CD14-positive monocyte (primary cell): ENCODE results near the gene SPRING1. TPM values are rescaled to one million over a fixed set of nuclear protein-coding genes. Genes with fewer than 3 reads are reported as not detected.

Experiments used
- DNase-seq, 3 donors: peaks; one replicate each; pipeline ENCODE4 v3.0.0-alpha.2; 2011 to 2022
- H2AFZ ChIP-seq: 2 replicates; pipeline ENCODE4 v1.6.0; 2012; ENCODE audit warnings: mild to moderate bottlenecking, low read depth, low read length, inconsistent platforms; ENCODE audit not compliant: insufficient read depth, poor library complexity, severe bottlenecking
- H3K27ac ChIP-seq, 2 donors: 1 replicate in 1 of 2; 2 replicates in 1 of 2; pipeline ENCODE4 v1.5.1; 2012 to 2013; ENCODE audit warnings: low read length in 2 of 2, control low read depth in 1 of 2, inconsistent platforms in 1 of 2, low read depth in 1 of 2, mild to moderate bottlenecking in 1 of 2
- H3K27me3 ChIP-seq, 2 donors: one replicate each; pipeline versions ENCODE4 v1.6.0 to v1.6.1; 2011 to 2013; ENCODE audit warnings: low read length in 2 of 2; ENCODE audit not compliant: control insufficient read depth in 2 of 2, insufficient read depth in 2 of 2
- H3K36me3 ChIP-seq, 2 donors: replicated peaks in 1 of 2; 1 replicate in 1 of 2; 2 replicates in 1 of 2; pipeline versions ENCODE4 v1.5.1 to v1.6.1; 2012 to 2013; ENCODE audit warnings: low read length in 2 of 2, control low read depth in 1 of 2, inconsistent platforms in 1 of 2, mild to moderate bottlenecking in 1 of 2; ENCODE audit not compliant: insufficient read depth in 2 of 2, control insufficient read depth in 1 of 2
- H3K4me1 ChIP-seq, 2 donors: 1 replicate in 1 of 2; 2 replicates in 1 of 2; pipeline versions ENCODE4 v1.5.1 to v1.6.1; 2012 to 2013; ENCODE audit warnings: low read length in 2 of 2, control low read depth in 1 of 2, inconsistent platforms in 1 of 2, mild to moderate bottlenecking in 1 of 2, moderate library complexity in 1 of 2; ENCODE audit not compliant: insufficient read depth in 2 of 2, control insufficient read depth in 1 of 2
- H3K4me2 ChIP-seq: replicated peaks from 2 replicates; pipeline ENCODE3; 2012; ENCODE audit warnings: low read length, moderate library complexity, mild to moderate bottlenecking; ENCODE audit not compliant: poor library complexity, severe bottlenecking; ENCODE audit errors: extremely low read depth
- H3K4me3 ChIP-seq, 3 experiments: fragments of 200-600 bp in 1 of 3; sonication (generic) in 1 of 3; replicated peaks in 1 of 3; 1 replicate in 2 of 3; 2 replicates in 1 of 3; pipeline ENCODE4 v1.5.1; 2011 to 2013; ENCODE audit warnings: low read length in 3 of 3, mild to moderate bottlenecking in 3 of 3, control low read depth in 2 of 3, low read depth in 2 of 3, inconsistent platforms in 1 of 3, moderate library complexity in 1 of 3
- H3K79me2 ChIP-seq: 2 replicates; pipeline ENCODE4 v1.6.0; 2012; ENCODE audit warnings: mild to moderate bottlenecking, control low read depth, inconsistent platforms, low read length, moderate library complexity; ENCODE audit not compliant: insufficient read depth
- H3K9ac ChIP-seq: 2 replicates; pipeline ENCODE4 v1.6.0; 2017; ENCODE audit warnings: low read length, mild to moderate bottlenecking; ENCODE audit not compliant: insufficient read depth, poor library complexity, severe bottlenecking
- H3K9me3 ChIP-seq, 2 donors: replicated peaks in 1 of 2; 1 replicate in 1 of 2; 2 replicates in 1 of 2; pipeline versions ENCODE4 v1.5.1 to v1.6.1; 2012 to 2013; ENCODE audit warnings: low read length in 2 of 2, control low read depth in 1 of 2; ENCODE audit not compliant: control insufficient read depth in 1 of 2, insufficient read depth in 1 of 2
- H4K20me1 ChIP-seq: 2 replicates; pipeline ENCODE4 v1.6.0; 2012; ENCODE audit warnings: mild to moderate bottlenecking, low read length, control low read depth, moderate library complexity; ENCODE audit not compliant: insufficient read depth
- H3K27ac Mint-ChIP-seq, 7 donors: one replicate each; pipeline ENCODE4 v1.8.0; 2020; ENCODE audit warnings: mild to moderate bottlenecking in 7 of 7, mixed read lengths in 7 of 7, moderate library complexity in 6 of 7, inconsistent platforms in 2 of 7
- H3K27me3 Mint-ChIP-seq, 3 donors: one replicate each; pipeline ENCODE4 v1.8.0; 2021 to 2022; ENCODE audit warnings: low read depth in 3 of 3, mild to moderate bottlenecking in 3 of 3, mixed read lengths in 3 of 3, moderate library complexity in 3 of 3, inconsistent platforms in 1 of 3
- H3K36me3 Mint-ChIP-seq, 2 donors: one replicate each; pipeline ENCODE4 v1.8.0; 2020; ENCODE audit warnings: mixed read lengths in 2 of 2, inconsistent platforms in 1 of 2, mild to moderate bottlenecking in 1 of 2
- H3K4me1 Mint-ChIP-seq: one replicate; pipeline ENCODE4 v1.8.0; 2020; ENCODE audit warnings: mild to moderate bottlenecking, mixed read lengths
- H3K4me3 Mint-ChIP-seq, 2 donors: one replicate each; pipeline ENCODE4 v1.8.0; 2020; ENCODE audit warnings: mild to moderate bottlenecking in 2 of 2, mixed read lengths in 2 of 2, moderate library complexity in 1 of 2
- H3K9me3 Mint-ChIP-seq, 7 donors: one replicate each; pipeline ENCODE4 v1.8.0; 2020 to 2022; ENCODE audit warnings: mixed read lengths in 7 of 7, mild to moderate bottlenecking in 6 of 7, moderate library complexity in 6 of 7, inconsistent platforms in 2 of 7
- WGBS: methylation state at CpG from one replicate; pipeline ENCODE4 v1.1.5; 2013; ENCODE audit warnings: missing lambda C conversion rate; ENCODE audit not compliant: insufficient coverage; 5-methylcytosine and 5-hydroxymethylcytosine counted together
- intact Hi-C, 2 donors: fragments of 100-400 bp; cut with micrococcal nuclease; formaldehyde crosslinking; loops; one replicate each; pipeline versions ENCODE4 v1.15.0 to v1.15.1; 2023
- polyA plus RNA-seq, 3 donors: library from polyadenylated mRNA; depleted of rRNA in 1 of 3; unstranded in 2 of 3; stranded (reverse) in 1 of 3; fragments of 300-500 nt in 2 of 3; fragments of >200 nt in 1 of 3; fragmentation: Illumina TruSeq in 2 of 3; gene quantifications; 1 replicate in 2 of 3; 2 replicates in 1 of 3; pipeline ENCODE4 v1.2.3, GENCODE V29; 2012 to 2021
- TF ChIP-seq, protein P1 (sequence below): fragments of 200-600 bp; IDR thresholded peaks from one replicate; pipeline ENCODE4 v1.8.0; 2022; ENCODE audit warnings: antibody characterized with exemption, mild to moderate bottlenecking

Gene SPRING1
- polyA plus RNA-seq, 3 donors, result 6.3 to 19.3 (median 15.6) TPM

GRCh38 chr12:116698116-116698515 lies 39.8 kb downstream of the SPRING1 start:
- Mint-ChIP-seq H3K27ac (no peak overlapping the region), H3K9me3 (no peaks in the 10 kb centered on the region), H3K4me1 (peaks cover 33% of the 10 kb centered on the region), H3K4me3 (no peak overlapping the region), H3K36me3 (no peaks in the 10 kb centered on the region), H3K27me3 (peaks cover 2 to 11% (median 5%) of the 10 kb centered on the region in 3 donors)
- Histone ChIP-seq H3K79me2 (no peaks in the 10 kb centered on the region), H4K20me1 (no peaks in the 10 kb centered on the region), H3K4me1 (peaks cover 14 to 26% of the 10 kb centered on the region in 2 donors), H2AFZ (no peak overlapping the region), H3K4me3 (no peak overlapping the region), H3K4me2 (no peak overlapping the region), H3K9ac (no peak overlapping the region), H3K36me3 (no peaks in the 10 kb centered on the region), H3K9me3 (no peaks in the 10 kb centered on the region), H3K27me3 (no peaks in the 10 kb centered on the region), H3K27ac (no peak overlapping the region)
- intact Hi-C loops, result no loop called here
- TF ChIP-seq, protein P1, sequence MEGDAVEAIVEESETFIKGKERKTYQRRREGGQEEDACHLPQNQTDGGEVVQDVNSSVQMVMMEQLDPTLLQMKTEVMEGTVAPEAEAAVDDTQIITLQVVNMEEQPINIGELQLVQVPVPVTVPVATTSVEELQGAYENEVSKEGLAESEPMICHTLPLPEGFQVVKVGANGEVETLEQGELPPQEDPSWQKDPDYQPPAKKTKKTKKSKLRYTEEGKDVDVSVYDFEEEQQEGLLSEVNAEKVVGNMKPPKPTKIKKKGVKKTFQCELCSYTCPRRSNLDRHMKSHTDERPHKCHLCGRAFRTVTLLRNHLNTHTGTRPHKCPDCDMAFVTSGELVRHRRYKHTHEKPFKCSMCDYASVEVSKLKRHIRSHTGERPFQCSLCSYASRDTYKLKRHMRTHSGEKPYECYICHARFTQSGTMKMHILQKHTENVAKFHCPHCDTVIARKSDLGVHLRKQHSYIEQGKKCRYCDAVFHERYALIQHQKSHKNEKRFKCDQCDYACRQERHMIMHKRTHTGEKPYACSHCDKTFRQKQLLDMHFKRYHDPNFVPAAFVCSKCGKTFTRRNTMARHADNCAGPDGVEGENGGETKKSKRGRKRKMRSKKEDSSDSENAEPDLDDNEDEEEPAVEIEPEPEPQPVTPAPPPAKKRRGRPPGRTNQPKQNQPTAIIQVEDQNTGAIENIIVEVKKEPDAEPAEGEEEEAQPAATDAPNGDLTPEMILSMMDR, result no peak
- WGBS, result no CpG with 5 or more reads among the region's 8 CpGs
- DNase-seq, result no peak

- Mint-ChIP-seq H3K27me3 (peaks cover 2 to 11% (median 5%) of the 10 kb centered on the region in 3 donors), H3K36me3 (no peaks in the 10 kb centered on the region), H3K4me1 (peaks cover 37% of the 10 kb centered on the region), H3K4me3 (no peak overlapping the region), H3K27ac (peak overlapping the region in 2 of 7 donors; percentile 18 to 55), H3K9me3 (no peaks in the 10 kb centered on the region)
- Histone ChIP-seq H3K79me2 (no peaks in the 10 kb centered on the region), H3K9me3 (no peaks in the 10 kb centered on the region), H3K4me2 (no peak overlapping the region), H3K36me3 (no peaks in the 10 kb centered on the region), H3K4me1 (peaks cover 18 to 29% of the 10 kb centered on the region in 2 donors), H3K27ac (no peak overlapping the region), H3K9ac (no peak overlapping the region), H3K4me3 (no peak overlapping the region), H4K20me1 (no peaks in the 10 kb centered on the region), H2AFZ (no peak overlapping the region), H3K27me3 (no peaks in the 10 kb centered on the region)
- intact Hi-C loops, result no loop called here
- 89% methylated on average over 6 of the region's 11 CpGs for WGBS
- TF ChIP-seq, protein P1, result no peak
- DNase-seq, result no peak
Observed at GRCh38 chr12:116697716-116698115, 40.2 kb downstream of the SPRING1 start.
